CD4-positive, alpha-beta T cell (primary cell): ENCODE results near the gene SRD5A1. TPM values are rescaled to one million over a fixed set of nuclear protein-coding genes. Genes with fewer than 3 reads are reported as not detected.

Experiments
- ATAC-seq: fragments of 200-7000 bp; cut with Tn5 transposase; one replicate; pipeline ENCODE4 v1.10.0; 2022; ENCODE audit warnings: mild to moderate bottlenecking; ENCODE audit not compliant: poor library complexity
- CTCF ChIA-PET: fragments of 350-600 bp; sonication (Branson Sonifier 250); formaldehyde crosslinking; loops from one replicate; lab custom pipeline; 2021; ENCODE audit warnings: antibody characterized with exemption, inconsistent platforms; lab: Charles Lee
- POLR2A ChIA-PET: fragments of 350-600 bp; sonication (Branson Sonifier 250); formaldehyde crosslinking; loops from one replicate; lab custom pipeline; 2021; ENCODE audit warnings: antibody characterized with exemption, inconsistent platforms; lab: Charles Lee
- DNase-seq, 14 experiments: peaks; one replicate each; pipeline ENCODE4 v3.0.0-alpha.2; 2013 to 2020; ENCODE audit warnings: mixed read lengths in 2 of 14
- H3K27ac ChIP-seq, 2 donors: one replicate each; pipeline versions ENCODE4 v1.5.1 to v1.7.0; 2013; ENCODE audit warnings: low read length in 2 of 2, low read depth in 1 of 2, mild to moderate bottlenecking in 1 of 2
- H3K27me3 ChIP-seq, 2 experiments: 1 replicate in 1 of 2; 2 replicates in 1 of 2; pipeline versions ENCODE4 v1.6.1 to v1.7.0; 2013; ENCODE audit warnings: low read length in 2 of 2, control low read depth in 1 of 2, mild to moderate bottlenecking in 1 of 2, moderate library complexity in 1 of 2; ENCODE audit not compliant: insufficient read depth in 2 of 2, control insufficient read depth in 1 of 2
- H3K36me3 ChIP-seq: one replicate; pipeline ENCODE4 v1.6.1; 2013; ENCODE audit warnings: low read length, control low read depth; ENCODE audit not compliant: insufficient read depth
- H3K4me1 ChIP-seq: one replicate; pipeline ENCODE4 v1.6.1; 2013; ENCODE audit warnings: low read length, control low read depth; ENCODE audit not compliant: insufficient read depth
- H3K4me3 ChIP-seq: one replicate; pipeline ENCODE4 v1.5.1; 2013; ENCODE audit warnings: mild to moderate bottlenecking, low read length, moderate library complexity
- H3K9me3 ChIP-seq, 2 experiments: 1 replicate in 1 of 2; 2 replicates in 1 of 2; pipeline versions ENCODE4 v1.6.1 to v1.7.0; 2013; ENCODE audit warnings: low read length in 2 of 2, mild to moderate bottlenecking in 2 of 2, control low read depth in 1 of 2, moderate library complexity in 1 of 2; ENCODE audit not compliant: control insufficient read depth in 1 of 2, insufficient read depth in 1 of 2
- H3K27ac Mint-ChIP-seq: one replicate; pipeline ENCODE4 v1.8.0; 2020; ENCODE audit warnings: mixed read lengths
- H3K27me3 Mint-ChIP-seq: one replicate; pipeline ENCODE4 v1.8.0; 2021; ENCODE audit warnings: mixed read lengths
- H3K36me3 Mint-ChIP-seq: one replicate; pipeline ENCODE4 v1.8.0; 2021; ENCODE audit warnings: low read depth, mixed read lengths
- H3K4me1 Mint-ChIP-seq: one replicate; pipeline ENCODE4 v1.8.0; 2021; ENCODE audit warnings: low read depth, mixed read lengths
- H3K4me3 Mint-ChIP-seq: one replicate; pipeline ENCODE4 v1.8.0; 2020; ENCODE audit warnings: mild to moderate bottlenecking, mixed read lengths
- H3K9me3 Mint-ChIP-seq: one replicate; pipeline ENCODE4 v1.8.0; 2020; ENCODE audit warnings: mixed read lengths
- intact Hi-C, 2 experiments: fragments of 100-400 bp; cut with DNase I in 1 of 2; cut with micrococcal nuclease in 1 of 2; formaldehyde crosslinking; loops; one replicate each; pipeline versions ENCODE4 v1.15.1 to v1.9.0; 2023 to 2025; cut with DNase I, micrococcal nuclease
- total RNA-seq, 174 experiments: library from RNA in 2 of 174; stranded (reverse) in 2 of 174; gene quantifications; one replicate each; pipeline ENCODE4 v1.2.3 and lab custom pipeline; 2021 to 2026
- TF ChIP-seq, protein P1 (sequence below): fragments of 200-600 bp; IDR thresholded peaks from one replicate; pipeline ENCODE4 v1.8.0; 2022; ENCODE audit warnings: antibody characterized with exemption, mild to moderate bottlenecking

Gene SRD5A1
- total RNA-seq, 2 experiments from 2014 or later, result 2.3 to 3.0 TPM

DNA sequence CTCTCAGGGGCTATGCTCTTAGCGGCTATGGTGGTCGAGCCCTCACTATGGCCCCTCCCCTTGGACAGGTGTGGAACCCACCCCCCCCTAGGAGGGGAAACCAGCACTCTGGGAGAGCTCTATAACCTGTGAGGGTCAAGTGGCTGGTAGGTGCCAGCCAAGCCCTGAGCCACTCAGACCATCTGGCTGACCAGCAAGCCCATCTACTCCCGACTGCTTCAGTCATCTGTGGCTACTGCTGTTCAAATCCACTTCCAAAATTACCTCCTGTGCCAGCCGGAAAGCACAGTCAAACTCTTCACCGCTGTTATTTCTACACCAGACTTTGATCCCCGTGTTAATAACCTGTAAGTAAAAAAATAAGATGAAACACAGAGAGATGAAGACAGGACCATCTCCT is 28.9 kb upstream of the SRD5A1 start:
- Mint-ChIP-seq H3K4me3 (no peak overlapping the region), H3K4me1 (no peaks in the 10 kb centered on the region), H3K27ac (no peak overlapping the region), H3K9me3 (no peaks in the 10 kb centered on the region), H3K36me3 (peaks cover 100% of the 10 kb centered on the region), H3K27me3 (no peaks in the 10 kb centered on the region)
- Histone ChIP-seq H3K27ac (no peak overlapping the region), H3K27me3 (no peaks in the 10 kb centered on the region), H3K4me3 (no peak overlapping the region), H3K4me1 (no peaks in the 10 kb centered on the region), H3K36me3 (peaks cover 93% of the 10 kb centered on the region), H3K9me3 (no peaks in the 10 kb centered on the region)
- intact Hi-C loops, result no loop called here
- ATAC-seq (no peak), DNase-seq (no peak)
- ChIA-PET CTCF (no interaction called here), POLR2A (no interaction called here)
- TF ChIP-seq, protein P1, sequence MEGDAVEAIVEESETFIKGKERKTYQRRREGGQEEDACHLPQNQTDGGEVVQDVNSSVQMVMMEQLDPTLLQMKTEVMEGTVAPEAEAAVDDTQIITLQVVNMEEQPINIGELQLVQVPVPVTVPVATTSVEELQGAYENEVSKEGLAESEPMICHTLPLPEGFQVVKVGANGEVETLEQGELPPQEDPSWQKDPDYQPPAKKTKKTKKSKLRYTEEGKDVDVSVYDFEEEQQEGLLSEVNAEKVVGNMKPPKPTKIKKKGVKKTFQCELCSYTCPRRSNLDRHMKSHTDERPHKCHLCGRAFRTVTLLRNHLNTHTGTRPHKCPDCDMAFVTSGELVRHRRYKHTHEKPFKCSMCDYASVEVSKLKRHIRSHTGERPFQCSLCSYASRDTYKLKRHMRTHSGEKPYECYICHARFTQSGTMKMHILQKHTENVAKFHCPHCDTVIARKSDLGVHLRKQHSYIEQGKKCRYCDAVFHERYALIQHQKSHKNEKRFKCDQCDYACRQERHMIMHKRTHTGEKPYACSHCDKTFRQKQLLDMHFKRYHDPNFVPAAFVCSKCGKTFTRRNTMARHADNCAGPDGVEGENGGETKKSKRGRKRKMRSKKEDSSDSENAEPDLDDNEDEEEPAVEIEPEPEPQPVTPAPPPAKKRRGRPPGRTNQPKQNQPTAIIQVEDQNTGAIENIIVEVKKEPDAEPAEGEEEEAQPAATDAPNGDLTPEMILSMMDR, result no peak

DNA sequence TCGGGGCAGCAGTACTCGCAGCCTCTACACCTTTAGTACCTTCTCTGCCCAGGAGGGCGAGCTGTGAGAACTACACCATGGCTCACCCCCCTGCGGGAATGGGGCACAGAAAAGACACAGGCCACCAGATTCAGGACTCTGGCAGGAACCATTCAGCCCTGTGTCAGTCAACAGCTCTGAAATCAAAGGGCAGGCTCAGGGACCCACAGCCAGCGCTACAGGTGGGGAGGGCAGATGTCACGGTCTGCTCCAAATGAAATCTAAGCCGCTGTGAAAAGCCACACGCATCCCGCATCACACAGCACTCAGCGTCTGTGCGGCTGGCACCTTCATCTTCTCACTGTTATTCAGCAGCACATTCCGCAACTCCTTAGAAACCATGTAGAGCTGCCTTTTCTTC is 28.3 kb upstream of the SRD5A1 start:
- peaks cover 100% of the 10 kb centered on the region for H3K36me3 Mint-ChIP-seq
- no peaks in the 10 kb centered on the region for H3K4me1 Mint-ChIP-seq
- Histone ChIP-seq H3K27me3 (no peaks in the 10 kb centered on the region), H3K27ac (no peak overlapping the region), H3K4me1 (no peaks in the 10 kb centered on the region), H3K36me3 (peaks cover 93% of the 10 kb centered on the region), H3K9me3 (no peaks in the 10 kb centered on the region), H3K4me3 (no peak overlapping the region)
- H3K4me3 Mint-ChIP-seq, result no peak overlapping the region
- TF ChIP-seq, protein P1, result no peak
- no peaks in the 10 kb centered on the region for H3K9me3 Mint-ChIP-seq
- DNase-seq (no peak), ATAC-seq (no peak)
- intact Hi-C loops, result no loop called here
- ChIA-PET CTCF (no interaction called here), POLR2A (no interaction called here)
- H3K27me3 Mint-ChIP-seq, result no peaks in the 10 kb centered on the region
- H3K27ac Mint-ChIP-seq, result no peak overlapping the region

DNA sequence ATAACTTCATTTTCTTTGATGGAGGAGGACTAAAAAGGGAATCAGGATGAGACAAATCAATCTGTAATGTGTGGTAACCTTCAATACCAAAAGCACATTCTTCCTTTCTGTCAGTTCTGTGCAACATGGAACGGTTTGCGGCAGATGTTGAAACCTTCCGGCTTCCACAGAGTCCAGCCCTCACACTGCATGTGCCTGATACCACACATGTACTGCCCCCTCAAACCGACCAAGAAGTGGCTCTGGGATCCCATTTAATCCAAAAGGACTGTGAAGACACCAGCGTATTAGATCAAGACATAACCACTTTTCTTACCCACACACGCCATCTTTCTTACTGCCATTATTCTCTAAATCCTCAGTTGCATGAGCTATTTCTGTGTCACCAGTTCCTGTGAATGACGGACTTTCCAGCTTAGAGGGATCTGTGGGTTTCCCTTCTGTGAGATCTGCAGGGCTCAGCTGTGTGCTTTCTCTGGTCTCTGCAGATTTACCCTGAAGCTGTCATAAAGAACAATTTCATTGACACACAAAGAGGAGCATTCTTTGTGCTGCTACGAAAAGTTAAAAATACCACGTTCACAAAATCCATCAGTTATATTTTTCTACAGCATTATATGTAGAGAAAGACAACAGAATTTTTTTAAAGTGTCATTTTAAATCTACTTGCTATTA is 26.2 kb upstream of the SRD5A1 start:
- no peak overlapping the region for H3K4me3 Mint-ChIP-seq
- intact Hi-C loops, result no loop called here
- TF ChIP-seq, protein P1, result no peak
- H3K27me3 Mint-ChIP-seq, result no peaks in the 10 kb centered on the region
- no peak overlapping the region for H3K27ac ChIP-seq
- ATAC-seq (no peak), DNase-seq (no peak)
- POLR2A ChIA-PET, result interaction anchor here (1.1 kb wide), 1 partner anchor 1185 kb away, joined by 3 read pairs; the partner anchor contains the start of gene ICE1
- H3K36me3 Mint-ChIP-seq, result peaks cover 97% of the 10 kb centered on the region
- H3K4me1 ChIP-seq, result no peaks in the 10 kb centered on the region
- H3K27me3 ChIP-seq, result no peaks in the 10 kb centered on the region
- CTCF ChIA-PET, result no interaction called here
- no peak overlapping the region for H3K27ac Mint-ChIP-seq
- H3K9me3 Mint-ChIP-seq, result no peaks in the 10 kb centered on the region
- H3K4me3 ChIP-seq, result no peak overlapping the region
- H3K36me3 ChIP-seq, result peaks cover 93% of the 10 kb centered on the region
- no peaks in the 10 kb centered on the region for H3K9me3 ChIP-seq
- H3K4me1 Mint-ChIP-seq, result no peaks in the 10 kb centered on the region
